MM.1S (cell line): ENCODE measurements around the gene GALM.

Source experiments
- EZH2 ChIP-seq: fragments of 300-600 bp; sonication (generic); optimal IDR thresholded peaks from 2 replicates; pipeline ENCODE3; 2017; ENCODE audit warnings: low read depth, mild to moderate bottlenecking, antibody characterized with exemption, low read length, mixed read lengths
- EZH2phosphoT487 ChIP-seq: fragments of 300-600 bp; sonication (generic); IDR thresholded peaks from 2 replicates; pipeline ENCODE4 v1.6.1; 2018; ENCODE audit warnings: antibody characterized with exemption, low read length
- TF ChIP-seq, protein P1 (sequence below): fragments of 300-600 bp; sonication (generic); IDR thresholded peaks from 2 replicates; pipeline ENCODE4 v1.5.1; 2016; ENCODE audit warnings: antibody characterized with exemption, low read length, mixed read lengths

DNA sequence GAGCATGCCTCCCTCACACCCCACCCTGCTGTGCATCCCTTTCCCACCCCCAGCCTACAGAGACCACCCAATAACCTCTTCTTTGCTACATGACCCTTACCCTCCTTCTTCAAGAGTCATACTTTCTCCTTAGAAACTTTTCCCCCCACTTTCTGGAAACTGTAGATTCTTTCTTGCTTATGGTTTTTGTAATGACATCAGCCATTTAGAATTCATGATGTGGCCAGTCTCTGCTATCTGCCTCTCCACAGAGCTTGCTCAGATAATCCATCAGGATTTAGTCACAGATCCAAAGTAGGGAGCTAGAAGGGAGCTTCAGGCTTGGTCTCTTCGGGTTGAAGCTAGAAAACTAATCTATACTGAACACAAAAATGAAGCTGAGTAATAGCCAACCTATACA is 36.5 kb downstream of the GALM start:
- TF ChIP-seq, protein P1, sequence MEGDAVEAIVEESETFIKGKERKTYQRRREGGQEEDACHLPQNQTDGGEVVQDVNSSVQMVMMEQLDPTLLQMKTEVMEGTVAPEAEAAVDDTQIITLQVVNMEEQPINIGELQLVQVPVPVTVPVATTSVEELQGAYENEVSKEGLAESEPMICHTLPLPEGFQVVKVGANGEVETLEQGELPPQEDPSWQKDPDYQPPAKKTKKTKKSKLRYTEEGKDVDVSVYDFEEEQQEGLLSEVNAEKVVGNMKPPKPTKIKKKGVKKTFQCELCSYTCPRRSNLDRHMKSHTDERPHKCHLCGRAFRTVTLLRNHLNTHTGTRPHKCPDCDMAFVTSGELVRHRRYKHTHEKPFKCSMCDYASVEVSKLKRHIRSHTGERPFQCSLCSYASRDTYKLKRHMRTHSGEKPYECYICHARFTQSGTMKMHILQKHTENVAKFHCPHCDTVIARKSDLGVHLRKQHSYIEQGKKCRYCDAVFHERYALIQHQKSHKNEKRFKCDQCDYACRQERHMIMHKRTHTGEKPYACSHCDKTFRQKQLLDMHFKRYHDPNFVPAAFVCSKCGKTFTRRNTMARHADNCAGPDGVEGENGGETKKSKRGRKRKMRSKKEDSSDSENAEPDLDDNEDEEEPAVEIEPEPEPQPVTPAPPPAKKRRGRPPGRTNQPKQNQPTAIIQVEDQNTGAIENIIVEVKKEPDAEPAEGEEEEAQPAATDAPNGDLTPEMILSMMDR, result no peak
- TF ChIP-seq EZH2phosphoT487 (no peak), EZH2 (no peak)
